Right atrium auricular region (tissue), 2 donors: Measurements from ENCODE around the gene SCFD2. TPM values are rescaled to one million over a fixed set of nuclear protein-coding genes. Genes with fewer than 3 reads are reported as not detected.

Experiments
- DNase-seq: peaks from one replicate; pipeline ENCODE4 v3.0.0-alpha.2; 2019; ENCODE audit warnings: low spot score
- H3K27ac ChIP-seq, 2 donors: fragments of 200-600 bp; sonication (generic); 1 replicate in 1 of 2; 2 replicates in 1 of 2; pipeline ENCODE4 v1.5.1; 2016 to 2019
- H3K27me3 ChIP-seq, 2 donors: fragments of 200-600 bp; sonication (generic); one replicate each; pipeline versions ENCODE4 v1.5.1 to v1.6.0; 2017 to 2019
- H3K36me3 ChIP-seq: fragments of 200-600 bp; sonication (generic); one replicate; pipeline ENCODE4 v1.5.1; 2016
- H3K4me1 ChIP-seq, 2 donors: fragments of 200-600 bp; sonication (generic); one replicate each; pipeline versions ENCODE4 v1.5.1 to v1.6.0; 2017 to 2019
- H3K4me3 ChIP-seq, 2 donors: fragments of 200-600 bp; sonication (generic); 1 replicate in 1 of 2; 2 replicates in 1 of 2; pipeline ENCODE4 v1.5.1; 2017 to 2019; ENCODE audit warnings: mild to moderate bottlenecking in 1 of 2, moderate library complexity in 1 of 2
- H3K9me3 ChIP-seq, 2 donors: fragments of 200-600 bp; sonication (generic); one replicate each; pipeline ENCODE4 v1.5.1; 2019
- CTCF ChIP-seq, 2 donors: fragments of 200-600 bp; sonication (generic); IDR thresholded peaks; one replicate each; pipeline ENCODE4 v1.5.1; 2019; ENCODE audit warnings: antibody characterized with exemption in 2 of 2
- total RNA-seq, 2 donors: library from RNA; depleted of rRNA; stranded (reverse); fragments of >200 nt; gene quantifications; one replicate each; pipeline ENCODE4 v1.1.0, GENCODE V29; 2016

The SCFD2 gene
- total RNA-seq, 2 donors from 2014 or later: 8.1 to 9.4 TPM

GRCh38 chr4:53197772-53198142 is 168.1 kb downstream of the SCFD2 start:
- Histone ChIP-seq H3K27me3 (no peaks in the 10 kb centered on the region), H3K4me1 (no peaks in the 10 kb centered on the region), H3K27ac (no peak overlapping the region), H3K36me3 (no peaks in the 10 kb centered on the region), H3K4me3 (no peak overlapping the region), H3K9me3 (no peaks in the 10 kb centered on the region)
- no peak for TF ChIP-seq CTCF (IDR thresholded peaks at IDR 0.05)
- no peak for DNase-seq

GRCh38 chr4:53196882-53197771 is 168.7 kb downstream of the SCFD2 start:
- no peak for DNase-seq
- Histone ChIP-seq H3K27ac (no peak overlapping the region), H3K4me1 (no peaks in the 10 kb centered on the region), H3K4me3 (no peak overlapping the region), H3K9me3 (no peaks in the 10 kb centered on the region), H3K36me3 (no peaks in the 10 kb centered on the region), H3K27me3 (no peaks in the 10 kb centered on the region)
- peak; percentile 61 to 81 for TF ChIP-seq CTCF (IDR thresholded peaks at IDR 0.05)

- no peak for TF ChIP-seq CTCF (IDR thresholded peaks at IDR 0.05)
Observed at GRCh38 chr4:53195815-53196661, 169.8 kb downstream of the SCFD2 start.

GRCh38 chr4:53194727-53195126 is 171.1 kb downstream of the SCFD2 start:
- H3K27me3 ChIP-seq: no peaks in the 10 kb centered on the region
- H3K36me3 ChIP-seq: no peaks in the 10 kb centered on the region
- H3K27ac ChIP-seq: no peak overlapping the region
- no peak for DNase-seq
- no peak for TF ChIP-seq CTCF (IDR thresholded peaks at IDR 0.05)
- H3K9me3 ChIP-seq: no peaks in the 10 kb centered on the region
- H3K4me1 ChIP-seq: no peaks in the 10 kb centered on the region
- no peak overlapping the region for H3K4me3 ChIP-seq

More at GRCh38 chr4:53195815-53196661, 169.8 kb downstream of the SCFD2 start:
- Histone ChIP-seq H3K27me3 (no peaks in the 10 kb centered on the region), H3K4me1 (no peaks in the 10 kb centered on the region), H3K36me3 (no peaks in the 10 kb centered on the region), H3K4me3 (no peak overlapping the region), H3K9me3 (no peaks in the 10 kb centered on the region), H3K27ac (no peak overlapping the region)
- no peak for DNase-seq

GRCh38 chr4:53193111-53193510 is 172.8 kb downstream of the SCFD2 start:
- H3K36me3 ChIP-seq: no peaks in the 10 kb centered on the region

More at GRCh38 chr4:53193111-53193510, 172.8 kb downstream of the SCFD2 start:
- no peaks in the 10 kb centered on the region for H3K27me3 ChIP-seq
- no peaks in the 10 kb centered on the region for H3K4me1 ChIP-seq
- no peak overlapping the region for H3K27ac ChIP-seq
- no peak overlapping the region for H3K4me3 ChIP-seq
- H3K9me3 ChIP-seq: no peaks in the 10 kb centered on the region
- DNase-seq: no peak
- no peak for TF ChIP-seq CTCF (IDR thresholded peaks at IDR 0.05)
